ENCODE measurements around the gene TSHZ3. TPM values are rescaled to one million over a fixed set of nuclear protein-coding genes. Genes with fewer than 3 reads are reported as not detected.

Gene TSHZ3
- total and polyA plus RNA-seq, 2 donors: 24.7 to 25.9 TPM

GRCh38 chr19:31325342-31325741 is 23.9 kb downstream of the TSHZ3 start:
- DNase-seq (ENCODE audit: extremely low spot score): no peak
- H3K27ac ChIP-seq (ENCODE audit: low read depth): no peak overlapping the region
- no peaks in the 10 kb centered on the region for H3K36me3 ChIP-seq (ENCODE audit: insufficient read depth)
- WGBS: 95% methylated on average over 11 of the region's 11 CpGs
- no peak overlapping the region for H3K4me3 ChIP-seq (ENCODE audit: low read depth, low read length)
- peaks cover 2% of the 10 kb centered on the region for H3K4me1 ChIP-seq (ENCODE audit: insufficient read depth)

DNA sequence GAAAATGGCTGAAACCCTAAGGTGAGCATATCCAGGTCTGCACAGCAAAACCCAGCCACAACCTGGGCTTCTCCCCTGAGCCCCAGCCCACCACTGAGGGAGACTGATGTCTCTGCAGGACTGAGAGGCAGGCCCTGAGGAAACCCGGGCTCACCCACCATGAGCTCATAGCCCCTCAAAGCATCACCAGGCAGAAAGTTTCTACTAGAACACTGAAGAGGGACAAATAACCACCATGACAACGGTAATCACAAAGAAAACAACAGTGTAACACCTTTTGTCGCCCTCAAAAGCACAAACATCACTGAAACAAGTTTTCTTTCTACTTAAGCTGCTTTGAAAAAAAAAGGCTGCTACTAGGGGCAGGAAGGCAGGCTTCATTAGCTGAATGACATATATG is 29.8 kb downstream of the TSHZ3 start:
- Histone ChIP-seq H3K4me1 (ENCODE audit: insufficient read depth) (no peaks in the 10 kb centered on the region), H3K4me3 (ENCODE audit: low read depth, low read length) (no peak overlapping the region)

DNA sequence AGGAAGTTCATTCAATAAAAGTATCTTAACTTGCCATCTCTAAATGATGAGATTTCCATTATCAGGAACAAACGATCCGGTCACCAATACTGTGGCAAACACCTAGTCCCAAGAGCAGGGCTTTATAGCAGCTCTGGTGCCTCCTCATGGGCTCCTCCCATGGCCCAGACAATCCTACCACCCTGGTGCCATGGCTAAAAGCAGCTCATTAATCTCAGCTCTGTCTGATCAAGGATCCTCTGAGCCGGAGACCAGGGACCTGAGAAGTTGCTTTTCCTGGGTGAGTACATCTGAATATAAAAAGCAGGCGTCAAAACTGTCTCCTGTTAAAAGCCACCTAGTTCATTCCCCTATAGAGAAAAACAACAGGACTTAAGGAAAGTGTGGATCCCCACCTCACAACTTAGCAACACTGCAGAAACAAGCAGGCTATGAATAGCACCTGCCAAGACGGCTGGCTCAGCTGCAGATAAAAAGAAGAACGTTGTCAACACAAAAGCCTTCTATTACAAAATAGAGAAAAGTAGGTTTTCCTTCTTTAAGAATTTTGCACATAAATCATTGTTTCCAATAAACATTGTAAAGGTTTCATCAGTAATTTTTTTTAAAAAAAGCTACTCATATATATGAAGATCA is 30.3 kb downstream of the TSHZ3 start:
- H3K4me3 ChIP-seq (ENCODE audit: low read depth, low read length): no peak overlapping the region
- H3K4me1 ChIP-seq (ENCODE audit: insufficient read depth): no peaks in the 10 kb centered on the region
- no peak overlapping the region for H3K27ac ChIP-seq (ENCODE audit: low read depth)
- WGBS: 59% methylated on average over 6 of the region's 6 CpGs
- no peak for DNase-seq (ENCODE audit: extremely low spot score)
- H3K36me3 ChIP-seq (ENCODE audit: insufficient read depth): no peaks in the 10 kb centered on the region

More for the DNA sequence above, 29.8 kb downstream of the TSHZ3 start:
- no peak for DNase-seq (ENCODE audit: extremely low spot score)
- Histone ChIP-seq H3K27ac (ENCODE audit: low read depth) (no peak overlapping the region), H3K36me3 (ENCODE audit: insufficient read depth) (no peaks in the 10 kb centered on the region)
- 69% methylated on average over 3 of the region's 3 CpGs for WGBS

DNA sequence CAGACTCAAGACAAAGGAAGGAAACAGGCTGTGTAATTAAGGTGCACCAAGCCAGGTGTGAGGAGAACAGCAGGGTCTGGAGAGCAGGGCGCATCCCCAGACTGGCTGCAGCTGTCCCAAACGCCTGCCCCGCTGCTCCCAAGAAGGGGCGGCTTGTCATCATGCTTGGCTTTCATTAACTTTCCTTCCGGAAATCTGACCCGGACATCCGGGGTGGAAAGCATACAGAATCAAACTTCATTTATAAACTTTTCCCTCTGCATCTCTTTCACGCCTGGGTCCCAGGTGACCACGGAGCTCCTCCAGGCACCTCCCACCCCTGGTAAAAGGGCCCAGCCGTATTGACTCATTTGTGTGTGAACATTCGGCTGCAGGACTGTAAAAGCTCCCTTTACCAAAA is 31.7 kb downstream of the TSHZ3 start:
- H3K4me3 ChIP-seq (ENCODE audit: low read depth, low read length): no peak overlapping the region
- no peak for DNase-seq (ENCODE audit: extremely low spot score)
- H3K36me3 ChIP-seq (ENCODE audit: insufficient read depth): no peaks in the 10 kb centered on the region
- WGBS: 49% methylated on average over 11 of the region's 11 CpGs
- no peak overlapping the region for H3K27ac ChIP-seq (ENCODE audit: low read depth)
- H3K4me1 ChIP-seq (ENCODE audit: insufficient read depth): no peaks in the 10 kb centered on the region

DNA sequence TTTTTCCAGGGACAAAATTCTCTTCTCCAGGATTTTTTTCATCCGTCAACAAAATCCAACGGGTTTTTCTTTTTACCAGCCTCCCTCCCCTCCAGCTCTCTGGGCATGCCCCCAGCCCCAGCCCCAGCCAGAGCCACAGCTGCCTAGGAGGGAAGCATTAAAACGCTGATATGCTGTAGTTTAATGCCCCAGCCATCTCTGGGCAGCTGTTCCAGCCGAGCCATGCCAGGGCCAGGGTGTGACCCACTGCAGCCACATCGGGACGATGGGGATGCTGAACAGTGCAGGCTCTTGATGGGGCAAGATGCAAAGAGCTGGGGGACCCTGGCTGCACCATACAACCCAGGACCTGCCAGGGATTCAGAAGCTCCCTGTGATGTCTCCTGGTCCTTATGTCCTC is 32.1 kb downstream of the TSHZ3 start:
- Histone ChIP-seq H3K4me1 (ENCODE audit: insufficient read depth) (no peaks in the 10 kb centered on the region), H3K27ac (ENCODE audit: low read depth) (no peak overlapping the region), H3K36me3 (ENCODE audit: insufficient read depth) (no peaks in the 10 kb centered on the region), H3K4me3 (ENCODE audit: low read depth, low read length) (no peak overlapping the region)
- WGBS: 49% methylated on average over 6 of the region's 6 CpGs
- no peak for DNase-seq (ENCODE audit: extremely low spot score)

GRCh38 chr19:31316201-31316951 is 32.9 kb downstream of the TSHZ3 start:
- Histone ChIP-seq H3K4me3 (ENCODE audit: low read depth, low read length) (no peak overlapping the region), H3K36me3 (ENCODE audit: insufficient read depth) (no peaks in the 10 kb centered on the region), H3K27ac (ENCODE audit: low read depth) (peak overlapping the region; percentile 59), H3K4me1 (ENCODE audit: insufficient read depth) (no peaks in the 10 kb centered on the region)
- DNase-seq (ENCODE audit: extremely low spot score): no peak
- WGBS: 35% methylated on average over 12 of the region's 12 CpGs

DNA sequence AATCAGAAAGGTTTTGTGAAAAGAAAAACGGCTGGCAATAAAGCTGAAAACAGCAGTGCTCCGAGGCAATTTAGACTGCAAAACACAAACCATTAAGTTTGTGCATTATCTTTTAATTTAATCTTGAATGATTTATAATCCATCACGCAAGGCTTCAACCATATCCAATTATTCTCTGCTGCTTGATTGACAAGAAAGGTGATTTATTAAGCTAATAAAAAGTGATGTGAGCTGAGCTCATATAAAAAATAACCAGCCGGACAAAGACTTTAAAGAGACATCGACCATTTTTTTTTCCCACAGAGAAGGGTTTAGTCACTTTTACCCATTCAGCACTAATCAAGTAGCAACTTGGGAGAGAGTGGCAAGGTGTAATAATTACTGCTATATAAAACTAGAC is 33.6 kb downstream of the TSHZ3 start:
- WGBS: 47% methylated on average over 5 of the region's 5 CpGs
- no peak for DNase-seq (ENCODE audit: extremely low spot score)
- Histone ChIP-seq H3K27ac (ENCODE audit: low read depth) (no peak overlapping the region), H3K4me3 (ENCODE audit: low read depth, low read length) (no peak overlapping the region), H3K4me1 (ENCODE audit: insufficient read depth) (no peaks in the 10 kb centered on the region), H3K36me3 (ENCODE audit: insufficient read depth) (no peaks in the 10 kb centered on the region)

DNA sequence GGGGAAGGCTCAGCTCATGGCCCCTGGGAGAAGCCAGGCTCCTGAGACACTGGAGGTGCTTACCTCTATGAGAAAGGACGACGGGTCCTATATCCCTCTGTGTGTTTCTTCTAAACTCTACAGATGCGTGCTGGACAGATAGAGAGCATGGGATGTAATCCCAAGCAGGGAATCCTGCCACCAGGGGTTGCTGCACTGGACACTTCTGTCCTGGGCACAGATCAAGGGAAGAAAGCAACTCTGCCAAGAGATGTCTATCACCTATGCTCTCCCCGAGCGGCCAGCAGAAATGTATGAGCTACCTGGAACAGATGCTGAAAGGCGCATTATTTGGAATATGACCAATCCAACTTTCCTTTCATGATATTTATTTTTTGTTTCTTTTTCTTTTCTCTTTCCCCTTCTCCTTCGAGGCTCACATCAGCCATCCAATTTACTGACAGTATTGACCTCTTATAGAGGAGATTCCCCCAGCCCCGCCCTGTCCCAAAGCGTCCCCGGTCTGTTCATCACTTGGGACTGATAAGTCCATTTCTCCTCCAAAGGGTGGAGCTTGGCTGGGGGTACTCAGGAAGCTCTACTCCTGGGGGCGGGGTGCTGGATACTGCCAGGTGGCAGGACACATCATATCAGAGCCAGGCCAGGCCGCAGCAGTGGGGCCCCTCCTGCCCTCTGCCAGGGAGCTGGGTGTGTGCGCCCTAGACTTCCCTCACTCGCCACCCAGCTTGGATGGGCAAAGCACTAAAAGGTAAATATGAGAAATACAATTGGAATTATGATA is 34.2 kb downstream of the TSHZ3 start:
- WGBS: 65% methylated on average over 14 of the region's 14 CpGs
- H3K4me1 ChIP-seq (ENCODE audit: insufficient read depth): no peaks in the 10 kb centered on the region
- H3K27ac ChIP-seq (ENCODE audit: low read depth): no peak overlapping the region
- H3K36me3 ChIP-seq (ENCODE audit: insufficient read depth): no peaks in the 10 kb centered on the region
- H3K4me3 ChIP-seq (ENCODE audit: low read depth, low read length): no peak overlapping the region
- DNase-seq (ENCODE audit: extremely low spot score): no peak

- 94% methylated on average over 10 of the region's 10 CpGs for WGBS
- Histone ChIP-seq H3K36me3 (ENCODE audit: insufficient read depth) (no peaks in the 10 kb centered on the region), H3K4me1 (ENCODE audit: insufficient read depth) (no peaks in the 10 kb centered on the region), H3K27ac (ENCODE audit: low read depth) (no peak overlapping the region), H3K4me3 (ENCODE audit: low read depth, low read length) (no peak overlapping the region)
- no peak for DNase-seq (ENCODE audit: extremely low spot score)
These were observed 35.1 kb downstream of the TSHZ3 start for GRCh38 chr19:31314156-31314555.

DNA sequence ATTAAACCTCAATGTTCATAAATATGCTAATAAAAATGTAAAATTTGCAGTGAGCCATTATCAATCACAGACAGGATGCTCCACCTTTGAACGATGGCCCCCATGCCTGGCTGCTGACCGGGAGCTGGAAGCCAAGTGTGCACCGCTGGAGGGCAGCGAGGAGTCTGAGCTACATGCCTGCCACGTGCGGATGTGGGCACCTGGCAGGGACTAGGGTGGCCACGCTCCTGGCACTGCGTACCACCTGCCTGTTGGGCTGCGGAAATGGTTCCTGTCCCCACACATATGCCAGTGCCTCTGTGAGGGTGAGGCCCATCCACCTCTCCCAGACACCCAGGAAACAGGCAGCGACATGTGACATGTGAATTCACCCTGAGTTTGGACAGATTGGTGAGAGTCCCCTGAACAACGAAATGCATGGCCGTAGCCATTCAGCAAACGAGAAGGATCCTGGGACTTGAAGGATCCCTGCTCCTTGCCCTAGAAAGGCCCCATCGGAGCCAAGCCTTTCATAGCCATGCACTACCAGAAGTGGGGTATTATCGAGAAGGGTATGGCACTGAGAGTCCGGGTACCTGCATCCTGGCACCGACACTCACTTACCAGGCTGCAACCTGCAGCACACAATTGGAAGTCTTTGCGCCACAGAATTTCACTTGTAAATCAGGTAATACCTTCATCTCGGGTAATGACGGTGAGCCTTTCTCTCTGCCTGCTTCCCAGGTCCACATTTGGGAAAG is 35.8 kb downstream of the TSHZ3 start:
- no peaks in the 10 kb centered on the region for H3K4me1 ChIP-seq (ENCODE audit: insufficient read depth)
- no peak overlapping the region for H3K4me3 ChIP-seq (ENCODE audit: low read depth, low read length)
- DNase-seq (ENCODE audit: extremely low spot score): no peak
- WGBS: 90% methylated on average over 20 of the region's 20 CpGs
- no peaks in the 10 kb centered on the region for H3K36me3 ChIP-seq (ENCODE audit: insufficient read depth)
- no peak overlapping the region for H3K27ac ChIP-seq (ENCODE audit: low read depth)

DNA sequence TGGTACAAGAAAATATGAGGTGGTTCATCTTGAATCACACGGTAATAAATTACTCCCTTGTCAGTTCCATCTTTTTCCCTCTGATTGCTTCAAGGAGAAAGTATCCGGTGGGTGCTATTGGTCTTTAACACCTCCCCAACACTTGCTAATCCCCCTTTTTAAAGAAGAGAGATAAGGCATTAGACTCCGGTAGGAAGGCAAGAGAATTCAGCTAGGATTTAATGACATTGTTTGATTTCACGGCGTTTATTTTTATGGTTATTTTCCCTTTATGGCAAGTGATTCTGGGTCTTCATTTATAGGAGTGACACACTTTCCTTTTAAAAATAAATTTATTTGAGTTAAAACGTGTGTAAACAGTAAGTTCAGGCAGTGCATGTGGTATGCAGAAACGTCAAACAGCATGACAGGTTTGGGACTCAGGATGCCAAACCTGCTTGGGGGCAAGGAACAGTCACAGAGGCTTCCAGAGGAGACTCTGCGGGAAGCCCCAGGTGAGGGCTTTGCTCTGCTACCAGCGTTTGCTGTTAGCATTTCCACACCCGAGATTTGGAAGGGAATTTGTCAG is 36.5 kb downstream of the TSHZ3 start:
- 56% methylated on average over 10 of the region's 10 CpGs for WGBS
- Histone ChIP-seq H3K27ac (ENCODE audit: low read depth) (no peak overlapping the region), H3K36me3 (ENCODE audit: insufficient read depth) (no peaks in the 10 kb centered on the region), H3K4me1 (ENCODE audit: insufficient read depth) (no peaks in the 10 kb centered on the region), H3K4me3 (ENCODE audit: low read depth, low read length) (no peak overlapping the region)
- DNase-seq (ENCODE audit: extremely low spot score): no peak

DNA sequence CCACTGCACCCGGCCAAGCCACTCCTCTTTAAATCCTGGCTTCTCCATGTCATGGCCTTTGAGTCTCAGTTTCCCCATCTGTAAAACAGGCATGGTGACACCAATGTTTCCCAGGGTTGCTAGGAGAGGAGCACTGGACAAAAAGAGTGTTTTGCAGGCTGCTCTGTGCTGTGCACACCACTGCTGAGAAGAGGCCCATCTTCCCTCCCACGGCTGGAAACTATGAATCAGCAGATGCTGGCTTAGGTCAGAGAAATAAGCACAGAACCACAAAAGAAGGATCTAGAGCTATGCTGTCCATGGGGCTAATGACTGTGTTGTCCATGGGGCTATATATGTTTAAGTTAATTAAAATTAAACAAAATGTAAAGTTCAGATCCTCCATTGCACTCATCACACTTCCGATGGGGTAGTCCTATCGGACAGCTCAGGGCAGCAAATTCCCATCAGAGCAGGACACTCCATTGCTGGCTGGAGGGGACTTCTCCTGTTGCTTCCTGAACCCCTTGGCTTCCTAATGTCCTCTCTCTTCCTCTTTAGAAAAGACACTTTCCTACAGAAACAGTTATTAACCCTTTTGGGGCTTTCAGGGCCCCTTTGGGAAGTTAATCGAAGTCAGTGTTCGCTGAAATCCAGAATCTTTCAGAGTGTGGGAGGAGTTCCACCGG is 37.1 kb downstream of the TSHZ3 start:
- 73% methylated on average over 7 of the region's 7 CpGs for WGBS
- Histone ChIP-seq H3K27ac (ENCODE audit: low read depth) (no peak overlapping the region), H3K4me1 (ENCODE audit: insufficient read depth) (no peaks in the 10 kb centered on the region), H3K36me3 (ENCODE audit: insufficient read depth) (no peaks in the 10 kb centered on the region), H3K4me3 (ENCODE audit: low read depth, low read length) (no peak overlapping the region)
- DNase-seq (ENCODE audit: extremely low spot score): no peak

All from urinary bladder (tissue), 4 donors.